A673 (cell line): ENCODE results near the gene MGMT.

Source experiments
- CTCF ChIP-seq: fragments of 300-800, 200-600 bp; sonication (generic); conservative IDR thresholded peaks from 2 replicates; pipeline ENCODE4 v1.5.1; 2017; ENCODE audit warnings: low read depth, mild to moderate bottlenecking, antibody characterized with exemption, low read length, moderate library complexity, mixed read lengths
- EZH2 ChIP-seq: fragments of 200-600 bp; sonication (generic); IDR thresholded peaks from 2 replicates; pipeline ENCODE4 v1.6.1; 2017; ENCODE audit warnings: borderline replicate concordance, low read depth, mild to moderate bottlenecking, mixed read lengths, antibody characterized with exemption, low read length; ENCODE audit not compliant: poor library complexity, severe bottlenecking

GRCh38 chr10:129500617-129501339 is 33.7 kb downstream of the MGMT start:
- TF ChIP-seq CTCF (no peak), EZH2 (no peak)
